ENCODE measurements around the gene UGT2B11.
"Not testable (repeated sequence)": the region's sequence is repeated elsewhere in the genome, so short reads cannot be mapped to it uniquely, and the experiment has no call there.

UGT2B11 gene

DNA sequence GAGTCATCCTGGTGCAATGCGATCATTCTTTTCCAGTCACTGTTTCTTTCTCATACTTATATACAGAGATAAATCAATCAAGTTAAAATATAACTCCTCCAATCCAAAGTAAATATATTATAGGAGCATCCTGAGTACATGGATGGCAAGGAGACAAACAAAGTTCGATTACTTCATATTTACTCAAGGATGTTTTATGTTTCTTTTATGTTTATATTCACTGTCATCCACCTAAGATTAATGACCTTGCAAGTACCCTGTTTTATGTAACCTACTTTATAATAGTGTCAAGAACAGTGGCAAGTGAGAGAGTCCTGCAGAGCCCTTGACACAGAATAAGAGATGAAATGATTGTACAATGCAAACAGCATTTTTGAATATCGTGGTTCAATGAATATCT lies at the start of gene UGT2B11:
Gene UGT2B11 (minus strand): TSS at position 33 of the 400 bp plus-strand sequence. CDS start 26 bp downstream, at position 7.
- no peak for DNase-seq

DNA sequence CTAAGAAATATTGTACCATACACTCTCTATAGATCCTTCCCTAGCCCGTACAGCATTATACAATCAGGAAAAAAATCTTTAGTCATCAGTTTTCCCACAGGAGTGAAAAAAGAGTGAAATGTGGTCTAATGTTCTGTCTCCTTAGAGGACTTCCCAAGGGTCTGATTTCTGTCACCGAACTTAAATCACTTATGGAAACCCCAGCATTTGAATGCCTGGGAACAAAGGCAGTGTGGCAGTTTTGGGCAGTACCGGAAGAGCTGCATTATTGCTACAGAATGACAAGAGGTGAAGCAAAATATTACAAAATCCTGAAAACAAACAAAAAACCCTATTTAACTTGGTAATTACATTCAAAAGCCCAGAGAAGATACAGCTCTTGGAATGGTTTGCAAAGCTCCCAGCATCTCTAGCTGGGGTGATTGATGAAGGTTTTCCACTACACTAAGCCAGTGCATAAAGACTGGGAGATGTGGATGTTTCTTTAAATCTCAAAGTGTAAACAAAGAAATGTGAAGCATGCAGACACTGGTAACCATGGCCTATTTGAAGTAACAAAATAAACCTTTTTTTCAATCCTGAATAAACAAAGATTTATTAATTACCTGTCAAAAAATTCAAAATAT lies 38.7 kb upstream of the UGT2B11 start:
- DNase-seq, result not testable (repeated sequence)

DNA sequence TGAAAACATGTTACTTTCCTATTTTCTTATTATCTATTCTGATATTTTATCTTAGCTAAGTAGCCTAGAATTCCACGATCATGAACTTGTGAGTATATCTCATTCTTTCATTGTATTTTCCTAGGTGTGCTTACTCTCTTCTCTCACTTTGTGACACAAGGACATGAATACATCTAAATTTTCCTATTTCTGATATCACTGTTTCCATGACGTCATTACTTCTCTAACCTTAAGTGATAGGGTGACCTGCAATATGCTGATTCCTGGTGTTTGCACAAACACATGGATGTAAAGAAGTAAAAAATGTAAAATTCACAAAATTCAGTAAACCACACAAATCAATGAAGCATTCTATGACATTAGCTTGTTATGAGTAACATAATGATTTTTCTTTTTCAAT lies 36.3 kb upstream of the UGT2B11 start:
- not testable (repeated sequence) for DNase-seq

DNA sequence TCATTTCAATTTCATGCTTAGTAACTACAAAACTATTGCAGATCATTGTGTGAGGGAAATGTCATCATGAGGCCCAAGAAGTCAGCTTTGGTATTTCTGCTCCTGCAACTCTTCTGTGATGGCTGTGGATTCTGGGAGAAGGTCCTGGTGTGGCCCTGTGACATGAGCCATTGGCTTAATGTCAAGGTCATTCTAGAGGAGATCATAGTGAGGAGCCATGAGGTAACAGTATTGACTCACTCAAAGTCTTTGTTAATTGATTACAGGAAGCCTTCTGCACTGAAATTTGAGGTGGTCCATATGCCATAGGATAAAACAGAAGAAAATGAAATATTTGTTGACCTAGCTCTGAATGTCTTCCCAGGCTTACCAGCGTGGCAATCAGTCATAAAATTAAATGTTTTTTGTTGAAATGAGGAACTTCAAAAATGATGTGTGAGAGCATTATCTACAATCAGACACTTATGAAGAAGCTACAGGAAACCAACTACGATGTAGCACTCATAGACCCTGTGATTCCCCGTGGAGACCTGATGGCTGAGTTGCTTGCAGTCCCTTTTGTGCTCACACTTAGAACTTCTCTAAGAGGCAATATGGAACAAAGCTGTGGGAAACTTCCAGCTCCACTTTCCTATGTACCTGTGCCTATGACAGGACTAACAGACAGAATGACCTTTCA lies 28.2 kb upstream of the UGT2B11 start:
- DNase-seq, result not testable (repeated sequence)

DNA sequence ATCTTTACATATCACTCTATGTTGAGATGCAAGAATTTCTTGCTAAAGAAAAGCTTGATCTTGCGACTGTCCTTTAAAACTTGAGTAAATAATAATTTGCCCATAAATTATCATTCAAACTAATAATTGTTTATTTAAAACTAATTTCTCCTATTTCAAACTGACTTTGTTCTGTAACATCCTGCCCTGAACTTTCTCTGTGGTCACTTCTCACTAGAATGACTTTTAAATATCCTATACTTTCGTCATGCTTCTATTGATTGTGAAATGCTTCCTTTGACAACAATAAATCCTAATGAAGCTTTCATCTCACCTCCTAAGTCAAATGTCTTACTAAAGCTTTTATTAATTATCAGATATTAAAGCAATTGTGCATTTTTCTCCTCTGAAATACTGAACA lies 27.2 kb upstream of the UGT2B11 start:
- DNase-seq, result not testable (repeated sequence)

DNA sequence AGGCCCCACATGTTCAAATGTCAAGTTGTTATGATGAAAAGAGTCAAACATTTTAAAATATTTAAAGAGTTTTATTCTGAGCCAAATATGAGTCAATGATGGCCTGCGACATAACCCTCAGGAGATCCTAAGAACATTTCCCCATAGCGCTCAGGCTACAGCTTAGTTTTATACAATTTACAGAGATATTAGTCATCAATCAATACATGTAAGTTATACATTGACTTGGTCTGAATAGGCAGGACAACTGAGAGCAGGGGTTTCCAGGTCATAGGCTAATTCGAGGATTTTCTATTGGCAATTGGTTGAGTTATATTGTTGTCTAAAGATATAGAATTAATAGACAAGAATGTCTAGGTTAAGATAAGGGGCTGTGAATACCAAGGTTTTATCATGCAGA lies 26.2 kb upstream of the UGT2B11 start:
- DNase-seq, result not testable (repeated sequence)

DNA sequence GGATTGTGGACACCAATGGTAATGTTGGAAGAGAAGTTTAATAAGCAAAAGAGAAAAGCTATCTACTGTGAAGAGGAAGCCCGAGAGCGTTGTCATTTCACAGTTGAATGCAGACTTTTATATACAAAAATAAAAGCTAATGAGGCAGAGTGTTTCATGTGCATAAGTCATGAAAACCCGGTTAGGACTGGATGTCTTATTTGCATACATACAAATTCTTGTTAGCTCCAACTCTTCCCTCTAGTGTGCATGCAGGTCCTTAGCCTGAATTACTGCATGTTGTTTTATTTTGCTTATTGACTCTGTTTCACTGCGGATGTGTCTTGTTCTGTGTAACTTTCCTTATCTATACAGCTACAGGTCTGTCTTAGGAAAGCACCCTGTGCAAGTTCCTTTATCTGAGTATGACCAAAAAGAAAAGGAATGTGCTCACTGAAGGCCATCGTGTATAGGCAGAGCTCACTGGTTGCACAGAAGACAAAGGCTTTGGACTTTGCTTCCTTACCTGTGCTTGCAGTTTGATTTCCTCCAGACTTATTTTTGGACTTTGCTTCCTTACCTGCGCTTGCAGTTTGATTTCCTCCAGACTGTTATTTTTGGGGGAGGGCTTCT lies 25.1 kb upstream of the UGT2B11 start:
- no peak for DNase-seq

DNA sequence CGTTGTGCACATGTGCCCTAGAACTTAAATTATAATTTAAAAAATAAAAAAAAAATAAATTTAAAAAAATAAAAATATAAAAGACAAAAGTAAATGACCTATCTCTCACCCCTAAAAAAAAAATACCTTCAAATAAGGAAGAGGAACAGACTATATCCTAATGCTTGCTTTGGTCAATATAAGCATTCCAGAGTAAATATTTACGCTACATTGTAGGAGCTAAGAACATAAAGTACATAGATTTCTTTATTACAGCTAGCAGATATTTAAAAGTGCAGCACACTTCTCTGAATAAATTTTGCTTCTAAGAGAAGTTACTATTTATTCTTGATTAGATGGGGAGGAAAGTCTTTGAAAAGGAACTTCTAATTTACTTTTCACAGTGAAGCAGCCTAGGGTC lies 24.5 kb upstream of the UGT2B11 start:
- DNase-seq, result no peak

DNA sequence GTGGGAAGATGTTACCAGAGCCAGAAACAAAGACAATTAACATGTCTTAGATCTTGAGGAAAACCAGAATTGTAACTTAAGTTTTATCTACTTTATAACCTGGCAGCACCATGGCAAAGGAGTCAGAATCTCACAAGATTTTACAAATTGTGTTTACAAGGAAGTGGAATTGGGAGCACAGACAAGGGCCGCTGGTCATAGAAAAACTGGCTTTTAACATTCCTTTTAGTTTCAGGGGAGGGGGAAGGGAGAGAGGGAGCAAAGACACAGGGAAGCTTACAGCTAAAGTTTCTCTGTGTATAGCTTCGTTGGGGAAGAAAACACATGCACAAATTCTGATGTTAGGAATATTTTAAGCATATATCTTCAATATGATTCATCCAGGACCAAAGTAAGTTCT lies 10.3 kb upstream of the UGT2B11 start:
- no peak for DNase-seq

DNA sequence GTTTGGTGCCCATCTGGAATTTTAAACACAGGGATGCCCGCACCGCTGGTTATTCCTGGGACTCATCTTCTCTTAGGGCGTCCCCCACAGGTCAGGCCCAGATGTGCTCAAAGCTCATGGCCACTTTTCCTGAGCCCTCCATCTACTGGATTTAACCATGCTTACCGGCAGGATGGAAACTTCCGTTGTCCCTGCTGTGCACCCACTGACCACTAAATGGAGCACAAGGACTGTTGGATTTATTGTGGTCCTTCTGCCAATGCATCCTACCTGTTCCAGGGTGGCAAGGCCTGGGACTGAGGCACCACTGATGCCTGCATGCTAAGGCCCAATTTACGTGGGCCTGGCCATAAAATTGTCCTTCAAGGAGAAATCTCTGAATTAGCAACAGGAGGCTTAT lies 8.7 kb upstream of the UGT2B11 start:
- not testable (repeated sequence) for DNase-seq

DNA sequence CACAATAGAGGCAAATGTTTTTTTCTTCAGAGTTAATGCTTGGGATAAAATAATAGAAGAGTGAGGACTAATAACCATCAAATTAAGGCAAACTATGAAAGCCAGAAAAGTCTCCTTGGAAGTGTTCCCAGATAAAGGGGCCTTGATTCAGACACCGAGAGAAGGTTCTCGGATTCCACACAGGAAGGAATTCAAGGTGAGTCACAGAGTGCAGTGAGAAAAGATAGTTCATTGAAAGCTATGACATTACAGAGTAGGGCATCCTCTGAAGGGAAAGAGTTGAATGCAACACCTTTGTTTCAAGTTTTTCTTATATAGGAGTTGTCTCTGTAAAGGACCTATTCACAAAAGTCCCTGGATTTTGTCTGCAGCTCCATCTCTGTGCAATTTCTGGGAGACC lies 3.9 kb upstream of the UGT2B11 start:
- not testable (repeated sequence) for DNase-seq

DNA sequence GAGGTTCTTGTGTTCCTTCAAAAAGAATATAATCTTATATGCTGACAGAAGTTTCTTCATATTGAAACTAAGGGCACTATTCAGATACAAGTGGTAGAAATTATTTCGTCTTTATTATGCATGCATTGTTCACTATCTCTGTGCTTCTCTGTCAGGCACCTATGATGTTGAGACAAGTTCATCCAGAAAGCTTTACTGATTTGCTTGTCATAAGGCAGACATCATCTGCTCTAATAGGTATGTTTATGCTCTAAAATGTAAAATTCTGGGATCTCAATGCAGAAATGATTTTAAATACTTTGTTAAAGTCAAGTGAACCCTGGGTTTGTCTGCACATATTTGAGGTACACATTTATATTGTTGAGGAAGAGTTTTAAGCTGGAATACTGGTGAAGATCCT lies 3.6 kb downstream of the UGT2B11 start:
- DNase-seq, result no peak

DNA sequence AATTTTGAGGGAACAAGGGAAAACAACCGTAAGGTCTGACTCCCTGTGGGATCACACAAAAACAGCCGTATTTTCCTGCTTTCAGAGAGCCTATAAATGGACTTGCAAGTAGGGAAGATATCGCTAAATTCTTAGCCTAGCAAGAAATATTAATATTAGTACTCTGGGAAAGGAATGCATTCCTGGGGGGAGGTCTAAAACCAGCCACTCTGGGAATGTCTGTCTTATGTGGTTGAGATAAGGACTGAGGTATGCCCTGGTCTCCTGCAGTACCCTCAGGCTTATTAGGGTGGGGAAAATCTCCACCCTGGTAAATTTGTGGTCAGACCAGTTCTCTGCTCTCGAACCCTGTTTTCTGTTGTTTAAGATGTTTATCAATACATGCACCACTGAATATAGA lies 16.0 kb downstream of the UGT2B11 start:
- DNase-seq, result not testable (repeated sequence)

DNA sequence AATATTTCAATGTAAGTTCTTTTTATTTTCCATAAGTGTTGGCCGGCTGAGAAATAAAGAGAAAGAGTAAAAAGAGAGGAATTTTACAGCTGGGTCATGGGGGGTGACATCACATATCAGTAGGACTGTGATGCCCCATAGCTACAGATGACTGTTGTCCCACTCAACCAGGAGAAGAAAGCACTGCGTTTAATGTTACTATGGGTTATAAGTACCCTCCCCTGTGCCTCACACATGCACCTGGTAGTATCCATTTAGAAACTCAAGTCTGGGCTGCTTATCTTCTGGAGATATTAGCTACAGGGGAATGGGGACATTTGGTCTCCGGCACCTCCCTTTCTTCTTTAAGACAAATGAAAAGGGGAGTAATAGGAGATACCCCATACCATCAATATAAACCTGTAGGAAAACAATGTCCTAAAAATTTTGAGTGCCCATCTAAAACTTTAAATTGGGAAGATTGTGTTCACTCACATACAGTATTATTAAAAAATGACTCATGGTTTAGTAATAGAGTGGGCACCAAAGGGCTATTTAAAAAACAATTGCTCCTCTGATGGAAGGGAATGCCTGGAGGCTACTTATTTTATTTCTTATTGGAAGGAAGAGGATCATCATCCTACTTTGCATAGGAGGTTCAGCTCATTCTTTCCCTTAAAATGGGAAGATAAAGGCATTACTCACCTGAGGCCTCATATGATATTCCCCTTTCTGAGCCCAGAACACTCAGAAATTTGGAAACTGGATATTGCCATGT lies 18.2 kb downstream of the UGT2B11 start:
- DNase-seq, result no peak

DNA sequence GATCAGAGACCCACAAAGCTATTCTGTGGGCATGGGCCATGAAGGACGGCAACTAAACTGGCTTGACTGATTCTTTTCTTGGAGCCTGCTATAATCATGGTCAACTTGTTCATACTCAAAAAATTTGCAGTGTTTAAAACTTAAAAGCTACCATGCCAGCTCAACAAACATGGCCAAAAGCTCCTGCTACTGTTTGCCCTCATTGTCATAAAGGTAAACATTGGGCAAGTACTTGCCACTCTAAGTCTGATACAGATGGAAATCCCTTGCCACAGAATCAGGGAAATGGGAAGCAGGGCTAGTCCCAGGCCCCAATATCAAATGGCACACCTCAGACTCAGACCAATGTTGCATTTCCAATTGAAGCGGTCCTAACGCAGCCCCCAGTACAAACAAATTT lies 20.4 kb downstream of the UGT2B11 start:
- DNase-seq, result no peak

DNA sequence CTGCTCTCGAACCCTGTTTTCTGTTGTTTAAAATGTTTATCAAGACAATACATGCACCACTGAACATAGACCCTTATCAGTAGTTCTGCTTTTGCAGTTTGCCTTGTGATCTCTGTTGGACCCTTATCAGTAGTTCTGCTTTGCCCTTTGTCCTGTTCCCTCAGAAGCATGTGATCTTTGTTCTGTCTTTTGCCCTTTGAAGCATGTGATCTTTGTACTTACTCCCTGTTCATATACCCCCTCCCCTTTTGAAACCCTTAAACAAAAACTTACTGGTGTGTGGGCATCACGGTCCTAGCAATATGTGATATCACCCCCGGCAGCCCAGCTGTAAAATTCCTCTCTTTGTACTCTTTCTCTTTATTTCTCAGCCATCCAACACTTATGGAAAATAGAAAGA lies 22.6 kb downstream of the UGT2B11 start:
- DNase-seq, result not testable (repeated sequence)

DNA sequence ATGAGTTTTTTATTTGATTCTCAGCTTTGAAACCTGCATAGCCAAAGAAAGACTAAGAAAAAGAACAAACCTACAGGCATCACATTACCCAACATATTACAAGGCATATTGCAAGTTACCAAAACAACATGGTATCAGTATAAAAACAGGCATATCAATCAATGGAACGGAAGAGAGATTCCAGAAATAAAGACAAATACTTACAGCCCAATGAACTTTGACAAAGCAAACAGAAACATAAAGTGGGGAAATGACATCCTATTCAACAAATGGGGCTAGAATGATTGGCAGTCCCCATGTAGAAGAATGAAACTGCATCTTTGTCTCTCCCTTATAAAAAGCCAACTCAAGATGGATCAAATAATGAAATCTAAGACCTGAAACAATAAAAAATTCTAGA lies 23.9 kb downstream of the UGT2B11 start:
- not testable (repeated sequence) for DNase-seq

DNA sequence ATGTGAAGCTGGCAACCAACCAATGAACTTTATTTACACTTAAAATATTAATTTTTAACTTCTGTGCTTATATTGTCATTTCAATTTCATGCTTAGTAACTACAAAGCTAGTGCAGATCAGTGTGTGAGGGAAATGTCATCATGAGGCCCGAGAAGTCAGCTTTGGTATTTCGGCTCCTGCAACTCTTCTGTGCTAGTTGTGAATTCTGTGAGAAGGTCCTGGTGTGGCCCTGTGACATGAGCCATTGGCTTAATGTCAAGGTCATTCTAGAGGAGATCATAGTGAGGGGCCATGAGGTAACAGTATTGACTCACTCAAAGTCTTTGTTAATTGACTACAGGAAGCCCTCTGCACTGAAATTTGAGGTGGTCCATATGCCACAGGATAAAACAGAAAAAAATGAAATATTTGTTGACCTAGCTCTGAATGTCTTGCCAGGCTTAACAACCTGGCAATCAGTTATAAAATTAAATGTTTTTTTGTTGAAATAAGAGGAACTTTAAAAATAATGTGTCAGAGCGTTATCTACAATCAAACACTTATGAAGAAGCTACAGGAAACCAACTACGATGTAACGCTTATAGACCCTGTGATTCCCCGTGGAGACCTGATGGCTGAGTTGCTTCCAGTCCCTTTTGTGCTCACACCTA lies 32.9 kb downstream of the UGT2B11 start:
- DNase-seq, result not testable (repeated sequence)

DNA sequence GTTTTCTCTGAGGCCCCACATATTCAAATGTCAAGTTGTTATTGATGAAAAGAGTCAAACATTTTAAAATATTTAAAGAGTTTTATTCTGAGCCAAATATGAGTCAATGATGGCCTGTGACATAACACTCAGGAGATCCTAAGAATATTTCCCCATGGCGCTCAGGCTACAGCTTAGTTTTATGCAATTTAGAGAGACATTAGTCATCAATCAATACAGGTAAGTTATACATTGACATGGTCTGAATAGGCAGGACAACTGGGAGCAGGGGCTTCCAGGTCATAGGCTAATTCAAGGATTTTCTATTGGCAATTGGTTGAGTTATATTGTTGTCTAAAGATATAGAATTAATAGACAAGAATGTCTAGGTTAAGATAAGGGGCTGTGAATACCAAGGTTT lies 34.7 kb downstream of the UGT2B11 start:
- not testable (repeated sequence) for DNase-seq

DNA sequence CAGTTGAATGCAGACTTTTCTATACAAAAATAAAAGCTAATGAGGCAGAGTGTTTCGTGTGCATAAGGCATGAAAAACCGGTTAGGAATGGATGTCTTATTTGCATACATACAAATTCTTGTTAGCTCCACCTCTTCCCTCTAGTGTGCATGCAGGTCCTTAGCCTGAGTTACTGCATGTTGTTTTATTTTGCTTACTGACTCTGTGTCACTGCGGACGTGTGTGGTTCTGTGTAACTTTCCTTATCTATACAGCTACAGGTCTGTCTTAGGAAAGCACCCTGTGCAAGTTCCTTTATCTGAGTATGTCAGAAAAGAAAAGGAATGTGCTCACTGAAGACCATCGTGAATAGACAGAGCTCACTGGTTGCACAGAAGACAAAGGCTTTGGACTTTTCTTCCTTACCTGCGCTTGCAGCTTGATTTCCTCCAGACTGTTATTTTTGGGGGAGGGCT lies 35.8 kb downstream of the UGT2B11 start:
- DNase-seq, result not testable (repeated sequence)

DNA sequence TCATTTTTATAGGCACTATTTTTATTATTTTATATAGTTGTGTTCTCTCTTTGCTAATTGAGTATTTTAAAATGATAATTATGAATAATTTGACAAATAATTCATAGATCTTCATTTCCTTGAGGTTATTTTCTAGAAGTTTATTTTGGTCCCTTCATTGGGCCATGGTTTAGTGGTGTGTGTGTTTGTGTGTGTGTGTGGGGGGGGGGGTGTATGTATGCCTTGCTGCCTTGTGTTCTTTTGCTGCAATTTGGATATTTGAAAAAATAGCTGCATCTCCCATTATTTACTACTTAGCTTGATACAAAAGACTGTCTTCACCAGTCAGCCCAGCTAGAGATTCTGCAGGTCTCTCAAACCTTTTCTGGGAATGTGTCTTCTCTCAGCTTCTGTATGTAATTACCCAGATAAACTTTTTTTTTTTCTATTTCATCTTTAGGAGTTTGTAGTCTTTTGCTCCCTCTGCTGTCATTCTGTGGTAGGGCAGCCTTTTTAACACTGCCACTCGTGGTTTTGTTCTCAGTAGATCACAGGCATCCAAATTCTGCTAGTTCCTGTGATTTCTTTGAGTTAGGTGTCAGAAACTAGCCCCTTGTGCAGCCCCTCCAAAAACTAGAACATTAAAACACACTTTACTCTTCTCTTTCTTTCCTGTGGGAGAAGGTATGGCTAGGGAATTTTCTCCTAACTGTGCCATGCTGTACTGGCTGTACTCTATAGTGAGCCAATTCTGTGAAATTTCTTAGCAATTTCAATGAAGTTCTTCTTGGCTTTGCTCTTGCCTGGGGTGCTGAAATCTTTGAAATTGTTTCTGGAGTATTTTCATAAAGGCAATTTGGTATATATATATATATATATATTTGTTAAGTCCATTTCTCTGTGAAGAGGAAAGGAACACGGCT lies 44.1 kb downstream of the UGT2B11 start:
- DNase-seq, result not testable (repeated sequence)

DNA sequence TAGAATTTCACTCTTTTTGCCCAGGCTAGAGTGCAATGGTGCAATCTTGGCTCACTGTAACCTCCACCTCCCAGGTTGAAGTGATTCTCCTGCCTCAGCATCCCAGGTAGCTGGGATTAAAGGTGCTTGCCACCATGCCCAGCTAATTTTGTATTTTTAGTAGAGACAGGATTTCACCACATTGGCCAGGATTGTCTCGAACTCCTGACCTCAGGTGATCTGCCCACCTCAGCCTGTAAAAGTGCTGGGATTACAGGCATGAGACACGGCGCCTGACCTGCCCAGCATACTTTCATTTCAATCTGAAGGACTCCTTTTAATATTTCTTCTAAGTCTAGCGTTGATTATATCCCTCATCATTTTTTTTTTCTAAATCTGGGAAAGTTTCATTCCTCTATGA lies 45.4 kb downstream of the UGT2B11 start:
- DNase-seq, result not testable (repeated sequence)
